Activated naive CD8-positive, alpha-beta T cell (primary cell): ENCODE results near the gene RPGRIP1L.
"Not testable (repeated sequence)": the region's sequence is repeated elsewhere in the genome, so short reads cannot be mapped to it uniquely, and the experiment has no call there.

Experiments
- H3K27ac Mint-ChIP-seq: one replicate; pipeline ENCODE4 v1.8.0; 2021; ENCODE audit warnings: mixed read lengths
- H3K27me3 Mint-ChIP-seq: one replicate; pipeline ENCODE4 v1.8.0; 2021; ENCODE audit warnings: mixed read lengths
- H3K36me3 Mint-ChIP-seq: one replicate; pipeline ENCODE4 v1.8.0; 2021; ENCODE audit warnings: mixed read lengths
- H3K4me1 Mint-ChIP-seq: one replicate; pipeline ENCODE4 v1.8.0; 2021; ENCODE audit warnings: low read depth, mixed read lengths
- H3K4me3 Mint-ChIP-seq: one replicate; pipeline ENCODE4 v1.8.0; 2021; ENCODE audit warnings: mild to moderate bottlenecking, mixed read lengths
- H3K9me3 Mint-ChIP-seq: one replicate; pipeline ENCODE4 v1.8.0; 2021; ENCODE audit warnings: low read depth, mixed read lengths

Gene RPGRIP1L

DNA sequence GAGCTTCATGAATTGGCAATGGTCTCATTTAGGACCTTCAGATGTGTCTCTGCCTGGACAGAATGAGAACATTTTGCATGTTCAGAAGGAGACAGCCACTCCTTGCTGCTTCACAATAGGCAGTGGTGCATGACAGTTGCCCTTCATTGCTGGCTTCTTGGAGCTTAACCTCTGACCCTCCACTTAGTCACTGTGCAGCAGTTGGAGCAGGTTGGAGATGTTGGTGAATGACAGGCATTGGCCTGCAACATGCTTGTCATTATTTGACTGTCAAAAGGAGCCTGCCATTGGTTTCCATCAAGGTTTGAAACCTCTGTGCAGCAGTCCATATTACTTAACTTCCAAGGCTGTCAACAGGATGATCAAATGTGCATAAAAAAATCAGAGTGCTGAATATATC lies 23.0 kb upstream of the RPGRIP1L start:
- H3K4me3 Mint-ChIP-seq, result no peak overlapping the region
- H3K9me3 Mint-ChIP-seq, result no peaks in the 10 kb centered on the region
- peaks cover 41% of the 10 kb centered on the region for H3K4me1 Mint-ChIP-seq
- no peak overlapping the region for H3K27ac Mint-ChIP-seq
- H3K27me3 Mint-ChIP-seq, result no peaks in the 10 kb centered on the region
- H3K36me3 Mint-ChIP-seq, result peaks cover 14% of the 10 kb centered on the region

DNA sequence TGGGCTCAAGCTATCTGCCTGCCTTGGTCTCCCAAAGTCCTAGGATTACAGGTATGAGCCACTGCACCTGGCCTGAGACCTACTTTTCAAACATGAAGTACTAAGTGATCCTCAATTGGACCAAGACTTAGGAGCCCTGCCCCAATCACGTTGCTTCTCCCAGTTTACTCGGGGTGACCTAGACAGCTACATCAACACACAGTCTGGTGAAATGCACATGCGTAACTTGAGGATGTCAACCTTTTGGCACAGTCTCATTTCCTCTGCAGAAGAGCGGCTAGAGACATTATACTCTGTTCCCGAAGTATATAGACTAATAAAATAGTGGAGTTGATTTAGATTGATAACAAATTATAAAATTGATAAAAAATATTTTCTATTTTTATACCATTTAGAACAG lies 17.4 kb upstream of the RPGRIP1L start:
- H3K4me1 Mint-ChIP-seq, result peaks cover 24% of the 10 kb centered on the region
- H3K36me3 Mint-ChIP-seq, result peaks cover 4% of the 10 kb centered on the region
- H3K27me3 Mint-ChIP-seq, result no peaks in the 10 kb centered on the region
- no peak overlapping the region for H3K4me3 Mint-ChIP-seq
- H3K9me3 Mint-ChIP-seq, result no peaks in the 10 kb centered on the region
- H3K27ac Mint-ChIP-seq, result no peak overlapping the region

DNA sequence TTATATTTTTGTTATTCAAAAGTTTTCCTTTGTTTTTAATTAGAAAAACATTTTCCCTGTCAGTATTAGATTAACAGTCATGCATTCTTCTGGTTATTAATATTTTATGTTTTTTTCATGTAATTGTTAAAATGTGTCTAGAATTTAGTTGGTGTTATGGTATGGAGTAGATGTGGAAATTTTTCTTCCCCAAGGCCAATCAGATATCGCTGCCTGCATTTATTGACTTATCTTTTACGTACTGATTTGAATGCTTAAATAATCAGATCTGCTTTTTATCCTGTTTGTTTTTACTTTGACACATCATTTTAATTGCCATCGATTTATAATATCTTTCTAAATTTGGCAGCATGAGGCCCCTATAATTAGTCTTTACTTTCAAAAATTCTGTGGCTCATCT lies 13.9 kb upstream of the RPGRIP1L start:
- Mint-ChIP-seq H3K27ac (no peak overlapping the region), H3K36me3 (peaks cover 9% of the 10 kb centered on the region), H3K9me3 (no peaks in the 10 kb centered on the region), H3K27me3 (no peaks in the 10 kb centered on the region), H3K4me1 (peaks cover 38% of the 10 kb centered on the region), H3K4me3 (no peak overlapping the region)

- H3K4me3 Mint-ChIP-seq, result no peak overlapping the region
- peaks cover 20% of the 10 kb centered on the region for H3K36me3 Mint-ChIP-seq
- no peak overlapping the region for H3K27ac Mint-ChIP-seq
- no peaks in the 10 kb centered on the region for H3K27me3 Mint-ChIP-seq
- no peaks in the 10 kb centered on the region for H3K9me3 Mint-ChIP-seq
- H3K4me1 Mint-ChIP-seq, result peaks cover 44% of the 10 kb centered on the region
Observed at GRCh38 chr16:53715023-53715384, 11.3 kb upstream of the RPGRIP1L start.

DNA sequence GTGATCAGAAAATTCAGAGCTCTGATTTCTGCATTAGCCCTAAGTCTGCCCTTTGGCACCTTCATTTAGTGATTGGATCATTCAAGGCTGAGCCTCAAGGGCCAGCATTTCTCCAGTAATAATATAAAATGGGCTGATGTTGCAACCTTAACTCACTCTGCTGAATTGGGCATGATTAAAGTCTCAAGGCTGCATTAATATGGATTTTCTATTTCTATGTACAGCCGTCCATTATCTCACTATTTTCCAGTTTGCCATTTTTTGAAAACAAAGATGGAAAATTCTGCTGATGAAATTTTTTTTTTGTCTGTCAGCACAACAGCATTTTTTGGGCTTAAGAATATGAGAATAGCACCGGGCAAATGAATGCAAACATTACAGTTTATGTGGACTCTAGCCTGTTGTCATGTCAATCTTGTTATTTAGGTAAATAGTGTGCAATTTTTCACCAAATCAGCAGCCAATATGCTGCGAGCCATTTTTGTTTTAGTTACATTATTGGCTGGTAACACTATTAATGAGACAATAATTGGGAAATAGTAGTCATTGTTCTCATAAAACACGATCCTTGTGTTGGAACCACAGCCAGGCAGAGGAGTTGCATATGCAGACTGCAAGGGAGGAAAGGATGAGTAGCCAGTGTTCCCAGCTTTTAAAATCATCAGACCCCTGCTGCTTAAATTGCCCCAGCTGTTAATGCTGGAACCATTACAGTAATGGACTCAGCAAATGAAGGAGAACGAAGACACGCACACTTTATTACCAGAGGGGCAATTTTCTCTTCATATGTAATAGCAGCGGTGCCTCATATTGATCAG lies 10.8 kb upstream of the RPGRIP1L start:
- H3K36me3 Mint-ChIP-seq, result peaks cover 23% of the 10 kb centered on the region
- H3K4me3 Mint-ChIP-seq, result no peak overlapping the region
- no peaks in the 10 kb centered on the region for H3K9me3 Mint-ChIP-seq
- no peak overlapping the region for H3K27ac Mint-ChIP-seq
- H3K4me1 Mint-ChIP-seq, result peaks cover 44% of the 10 kb centered on the region
- H3K27me3 Mint-ChIP-seq, result no peaks in the 10 kb centered on the region

DNA sequence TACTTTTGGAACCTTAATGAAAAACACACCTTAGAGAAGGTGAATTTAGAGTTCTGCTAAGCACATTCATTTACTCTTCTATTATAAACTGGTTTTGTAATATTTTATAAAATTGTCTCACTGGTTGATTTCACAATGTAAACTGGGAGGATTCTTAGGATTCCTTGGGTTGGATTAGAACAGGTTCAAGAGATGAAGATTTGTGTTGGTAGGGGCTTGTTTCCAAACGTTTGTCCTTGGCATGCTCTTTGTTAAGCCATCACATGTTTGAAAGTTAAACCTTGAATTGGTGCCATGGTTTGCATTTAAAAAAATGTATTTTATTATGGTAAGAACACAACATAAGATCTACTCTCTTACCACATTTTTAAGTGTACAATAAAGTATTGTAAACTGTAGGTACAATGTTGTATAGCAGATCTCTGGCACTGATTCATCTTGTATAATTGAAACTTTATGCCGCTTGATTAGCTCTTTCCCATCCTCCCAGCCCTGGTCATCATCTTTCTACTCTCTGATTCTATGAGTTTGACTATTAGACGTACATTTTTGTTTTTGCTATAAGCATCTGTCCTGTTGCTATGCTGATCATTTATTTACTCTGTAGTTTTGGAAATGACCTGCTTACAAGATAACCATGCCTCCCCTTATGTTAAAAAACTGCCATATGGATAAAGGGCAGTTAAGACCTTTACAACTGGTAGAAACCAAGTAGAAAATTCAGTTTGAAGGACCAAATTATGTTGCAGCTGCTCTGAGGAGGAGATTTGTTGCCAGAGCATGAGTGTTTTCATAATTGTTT lies 9.9 kb upstream of the RPGRIP1L start:
- Mint-ChIP-seq H3K36me3 (peaks cover 21% of the 10 kb centered on the region), H3K4me1 (peaks cover 45% of the 10 kb centered on the region), H3K9me3 (no peaks in the 10 kb centered on the region), H3K4me3 (no peak overlapping the region), H3K27me3 (no peaks in the 10 kb centered on the region), H3K27ac (no peak overlapping the region)

- H3K27me3 Mint-ChIP-seq, result no peaks in the 10 kb centered on the region
- no peak overlapping the region for H3K4me3 Mint-ChIP-seq
- H3K27ac Mint-ChIP-seq, result no peak overlapping the region
- H3K36me3 Mint-ChIP-seq, result peaks cover 23% of the 10 kb centered on the region
- H3K9me3 Mint-ChIP-seq, result no peaks in the 10 kb centered on the region
- peaks cover 50% of the 10 kb centered on the region for H3K4me1 Mint-ChIP-seq
Observed at GRCh38 chr16:53712065-53712464, 8.4 kb upstream of the RPGRIP1L start.

GRCh38 chr16:53711390-53711789 lies 7.7 kb upstream of the RPGRIP1L start:
- peaks cover 55% of the 10 kb centered on the region for H3K4me1 Mint-ChIP-seq
- no peak overlapping the region for H3K27ac Mint-ChIP-seq
- H3K9me3 Mint-ChIP-seq, result no peaks in the 10 kb centered on the region
- peaks cover 26% of the 10 kb centered on the region for H3K36me3 Mint-ChIP-seq
- no peak overlapping the region for H3K4me3 Mint-ChIP-seq
- no peaks in the 10 kb centered on the region for H3K27me3 Mint-ChIP-seq

DNA sequence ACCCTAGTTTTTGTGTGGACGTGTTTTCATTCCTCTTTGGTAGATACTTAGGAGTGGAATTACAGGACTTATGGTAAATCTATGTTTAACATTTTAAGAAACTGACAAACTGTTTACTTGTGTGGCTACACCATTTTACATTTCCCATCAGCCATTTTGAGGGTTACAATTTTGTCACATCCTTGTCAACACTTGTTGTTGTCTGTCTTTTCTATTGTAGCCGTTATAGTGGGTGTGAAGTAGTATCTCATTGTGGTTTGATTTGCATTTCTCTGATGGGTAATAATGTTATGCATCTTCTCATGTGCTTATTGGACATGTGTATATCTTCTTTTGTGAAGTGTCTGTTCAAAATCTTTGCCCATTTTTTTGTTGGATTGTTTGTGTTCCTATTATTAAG lies 4.8 kb upstream of the RPGRIP1L start:
- H3K9me3 Mint-ChIP-seq, result no peaks in the 10 kb centered on the region
- H3K36me3 Mint-ChIP-seq, result peaks cover 32% of the 10 kb centered on the region
- H3K4me1 Mint-ChIP-seq, result peaks cover 54% of the 10 kb centered on the region
- H3K27me3 Mint-ChIP-seq, result no peaks in the 10 kb centered on the region
- H3K4me3 Mint-ChIP-seq, result no peak overlapping the region
- H3K27ac Mint-ChIP-seq, result no peak overlapping the region

GRCh38 chr16:53707671-53708070 lies 4.0 kb upstream of the RPGRIP1L start:
- no peaks in the 10 kb centered on the region for H3K9me3 Mint-ChIP-seq
- H3K27ac Mint-ChIP-seq, result no peak overlapping the region
- no peaks in the 10 kb centered on the region for H3K27me3 Mint-ChIP-seq
- no peak overlapping the region for H3K4me3 Mint-ChIP-seq
- H3K4me1 Mint-ChIP-seq, result peaks cover 52% of the 10 kb centered on the region
- H3K36me3 Mint-ChIP-seq, result peaks cover 28% of the 10 kb centered on the region

- no peaks in the 10 kb centered on the region for H3K27me3 Mint-ChIP-seq
- H3K36me3 Mint-ChIP-seq, result peaks cover 13% of the 10 kb centered on the region
- peaks cover 42% of the 10 kb centered on the region for H3K4me1 Mint-ChIP-seq
- H3K4me3 Mint-ChIP-seq, result peak overlapping the region; percentile 99
- H3K9me3 Mint-ChIP-seq, result no peaks in the 10 kb centered on the region
- H3K27ac Mint-ChIP-seq, result peak overlapping the region; percentile 94
Observed at GRCh38 chr16:53704445-53704813, 770 bp upstream of the RPGRIP1L start.

- not testable (repeated sequence) for H3K27ac Mint-ChIP-seq, H3K4me3 Mint-ChIP-seq
Observed at GRCh38 chr16:53698271-53698670, 5.4 kb downstream of the RPGRIP1L start.

GRCh38 chr16:53695070-53695469 lies 8.6 kb downstream of the RPGRIP1L start:
- Mint-ChIP-seq H3K4me3 (no peak overlapping the region), H3K9me3 (no peaks in the 10 kb centered on the region), H3K4me1 (no peaks in the 10 kb centered on the region), H3K27me3 (no peaks in the 10 kb centered on the region), H3K27ac (no peak overlapping the region), H3K36me3 (peaks cover 24% of the 10 kb centered on the region)

More at GRCh38 chr16:53698271-53698670, 5.4 kb downstream of the RPGRIP1L start:
- not testable (repeated sequence) for H3K4me1 Mint-ChIP-seq, H3K27me3 Mint-ChIP-seq, H3K9me3 Mint-ChIP-seq
- peaks cover 12% of the 10 kb centered on the region for H3K36me3 Mint-ChIP-seq

DNA sequence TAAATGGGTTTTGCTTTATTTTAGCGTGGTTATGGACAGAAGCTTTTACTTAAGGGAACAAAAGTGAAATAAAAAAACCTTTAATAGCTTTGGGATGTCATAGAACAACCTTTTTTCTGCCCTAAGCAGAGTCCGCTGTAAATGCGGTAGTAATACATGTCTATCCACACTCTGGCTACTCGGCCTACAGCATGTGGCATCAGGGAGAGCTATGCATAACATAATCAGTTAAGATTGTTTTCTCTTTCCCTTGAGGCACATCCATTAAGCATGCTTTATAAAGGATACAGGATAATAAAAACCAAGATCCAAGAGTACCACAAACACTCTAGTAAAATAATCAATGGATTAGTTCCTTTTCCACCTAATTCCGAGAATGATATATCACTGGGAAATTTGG lies 10.3 kb downstream of the RPGRIP1L start:
- Mint-ChIP-seq H3K36me3 (peaks cover 24% of the 10 kb centered on the region), H3K27ac (no peak overlapping the region), H3K4me3 (no peak overlapping the region), H3K9me3 (no peaks in the 10 kb centered on the region), H3K4me1 (no peaks in the 10 kb centered on the region), H3K27me3 (no peaks in the 10 kb centered on the region)

DNA sequence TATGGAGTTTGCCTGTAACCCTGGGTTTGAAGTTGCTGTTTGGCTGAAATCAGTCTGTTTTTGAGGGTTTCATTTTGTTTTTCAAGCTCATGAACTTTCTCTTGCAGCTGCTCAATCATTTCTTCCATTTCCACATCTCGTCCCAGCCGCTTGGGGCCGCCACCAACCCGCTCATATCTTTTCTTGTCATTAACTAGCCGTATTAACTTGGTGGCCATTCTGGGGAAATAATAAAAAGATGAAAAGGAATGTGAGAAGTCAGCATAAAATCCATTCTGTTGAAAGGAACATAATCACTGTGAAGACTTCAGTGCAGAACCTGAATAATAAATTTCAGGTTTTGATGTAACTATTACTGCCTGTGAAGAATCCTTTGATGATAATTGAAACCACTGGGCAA lies 11.5 kb downstream of the RPGRIP1L start:
- Mint-ChIP-seq H3K4me1 (no peaks in the 10 kb centered on the region), H3K27ac (no peak overlapping the region), H3K27me3 (no peaks in the 10 kb centered on the region)

More for the DNA sequence above, 11.5 kb downstream of the RPGRIP1L start:
- Mint-ChIP-seq H3K9me3 (no peaks in the 10 kb centered on the region), H3K4me3 (no peak overlapping the region), H3K36me3 (peaks cover 24% of the 10 kb centered on the region)
